Neutrophil (primary cell): ENCODE results near the gene SIAH2.

Experiments
- H3K27ac ChIP-seq: fragments of 200-600 bp; sonication (generic); 2 replicates; pipeline ENCODE4 v1.5.1; 2016; ENCODE audit warnings: mild to moderate bottlenecking, moderate library complexity
- H3K27me3 ChIP-seq: fragments of 200-600 bp; sonication (generic); 2 replicates; pipeline ENCODE4 v1.6.0; 2016; ENCODE audit warnings: mild to moderate bottlenecking
- H3K36me3 ChIP-seq: fragments of 200-600 bp; sonication (generic); 2 replicates; pipeline ENCODE4 v1.5.1; 2017
- H3K4me1 ChIP-seq, 2 experiments: fragments of 200-600 bp in 1 of 2; sonication (generic) in 1 of 2; 1 replicate in 1 of 2; 2 replicates in 1 of 2; pipeline versions ENCODE4 v1.5.1 to v1.6.1; 2013 to 2016; ENCODE audit warnings: low read depth in 1 of 2, low read length in 1 of 2, mild to moderate bottlenecking in 1 of 2, moderate library complexity in 1 of 2; ENCODE audit not compliant: control insufficient read depth in 1 of 2, insufficient read depth in 1 of 2
- H3K4me3 ChIP-seq, 2 experiments: fragments of 200-600 bp in 1 of 2; sonication (generic) in 1 of 2; 1 replicate in 1 of 2; 2 replicates in 1 of 2; pipeline ENCODE4 v1.5.1; 2013 to 2016; ENCODE audit warnings: low read depth in 1 of 2, low read length in 1 of 2, mild to moderate bottlenecking in 1 of 2, moderate library complexity in 1 of 2
- H3K9me3 ChIP-seq: fragments of 200-600 bp; sonication (generic); 2 replicates; pipeline ENCODE4 v1.5.1; 2016
- TF ChIP-seq, protein P1 (sequence below): fragments of 200-600 bp; sonication (generic); IDR thresholded peaks from 2 replicates; pipeline ENCODE4 v1.5.1; 2016; ENCODE audit warnings: antibody characterized with exemption

Gene SIAH2

DNA sequence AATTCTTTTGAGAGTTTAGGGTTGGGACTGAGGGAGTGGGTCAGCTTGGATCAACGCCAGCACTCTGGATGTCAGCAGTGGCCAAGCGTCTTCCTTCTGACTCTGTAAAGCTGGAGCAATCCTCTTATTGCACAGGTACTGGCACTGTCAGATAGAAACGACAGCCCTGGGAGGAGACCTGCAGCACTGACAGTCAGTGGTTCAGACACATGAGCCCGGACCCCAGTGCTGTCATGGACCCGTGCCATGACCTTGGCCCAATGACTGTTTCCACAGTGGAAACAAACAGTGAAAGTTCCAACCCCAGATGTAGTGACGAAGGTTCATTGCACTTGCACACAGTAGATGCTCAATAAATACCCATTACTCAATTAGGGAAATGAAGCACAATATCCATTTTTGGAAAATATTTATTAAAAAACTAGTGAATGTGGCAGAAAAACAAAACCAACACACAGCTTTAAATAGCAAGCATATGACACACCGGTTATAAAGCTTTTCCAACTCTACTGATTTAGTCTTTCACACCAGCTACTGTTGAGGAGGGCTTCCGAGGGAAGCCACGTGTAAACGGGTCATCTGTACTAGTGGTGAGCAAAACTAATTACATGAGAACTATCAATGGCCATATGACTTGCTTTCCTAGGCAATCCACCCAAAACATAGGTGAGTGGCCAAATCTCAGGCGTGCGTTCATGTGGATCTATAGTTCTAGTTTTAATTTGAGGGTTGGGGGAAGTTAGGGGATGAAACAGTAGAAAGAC, 22.1 kb downstream of the SIAH2 start:
- H3K9me3 ChIP-seq, result no peaks in the 10 kb centered on the region
- no peak overlapping the region for H3K27ac ChIP-seq
- TF ChIP-seq, protein P1, sequence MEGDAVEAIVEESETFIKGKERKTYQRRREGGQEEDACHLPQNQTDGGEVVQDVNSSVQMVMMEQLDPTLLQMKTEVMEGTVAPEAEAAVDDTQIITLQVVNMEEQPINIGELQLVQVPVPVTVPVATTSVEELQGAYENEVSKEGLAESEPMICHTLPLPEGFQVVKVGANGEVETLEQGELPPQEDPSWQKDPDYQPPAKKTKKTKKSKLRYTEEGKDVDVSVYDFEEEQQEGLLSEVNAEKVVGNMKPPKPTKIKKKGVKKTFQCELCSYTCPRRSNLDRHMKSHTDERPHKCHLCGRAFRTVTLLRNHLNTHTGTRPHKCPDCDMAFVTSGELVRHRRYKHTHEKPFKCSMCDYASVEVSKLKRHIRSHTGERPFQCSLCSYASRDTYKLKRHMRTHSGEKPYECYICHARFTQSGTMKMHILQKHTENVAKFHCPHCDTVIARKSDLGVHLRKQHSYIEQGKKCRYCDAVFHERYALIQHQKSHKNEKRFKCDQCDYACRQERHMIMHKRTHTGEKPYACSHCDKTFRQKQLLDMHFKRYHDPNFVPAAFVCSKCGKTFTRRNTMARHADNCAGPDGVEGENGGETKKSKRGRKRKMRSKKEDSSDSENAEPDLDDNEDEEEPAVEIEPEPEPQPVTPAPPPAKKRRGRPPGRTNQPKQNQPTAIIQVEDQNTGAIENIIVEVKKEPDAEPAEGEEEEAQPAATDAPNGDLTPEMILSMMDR, result no peak
- peaks cover 19 to 25% of the 10 kb centered on the region in 2 experiments for H3K4me1 ChIP-seq
- H3K36me3 ChIP-seq, result peaks cover 17% of the 10 kb centered on the region
- H3K4me3 ChIP-seq, result no peak overlapping the region
- no peaks in the 10 kb centered on the region for H3K27me3 ChIP-seq

DNA sequence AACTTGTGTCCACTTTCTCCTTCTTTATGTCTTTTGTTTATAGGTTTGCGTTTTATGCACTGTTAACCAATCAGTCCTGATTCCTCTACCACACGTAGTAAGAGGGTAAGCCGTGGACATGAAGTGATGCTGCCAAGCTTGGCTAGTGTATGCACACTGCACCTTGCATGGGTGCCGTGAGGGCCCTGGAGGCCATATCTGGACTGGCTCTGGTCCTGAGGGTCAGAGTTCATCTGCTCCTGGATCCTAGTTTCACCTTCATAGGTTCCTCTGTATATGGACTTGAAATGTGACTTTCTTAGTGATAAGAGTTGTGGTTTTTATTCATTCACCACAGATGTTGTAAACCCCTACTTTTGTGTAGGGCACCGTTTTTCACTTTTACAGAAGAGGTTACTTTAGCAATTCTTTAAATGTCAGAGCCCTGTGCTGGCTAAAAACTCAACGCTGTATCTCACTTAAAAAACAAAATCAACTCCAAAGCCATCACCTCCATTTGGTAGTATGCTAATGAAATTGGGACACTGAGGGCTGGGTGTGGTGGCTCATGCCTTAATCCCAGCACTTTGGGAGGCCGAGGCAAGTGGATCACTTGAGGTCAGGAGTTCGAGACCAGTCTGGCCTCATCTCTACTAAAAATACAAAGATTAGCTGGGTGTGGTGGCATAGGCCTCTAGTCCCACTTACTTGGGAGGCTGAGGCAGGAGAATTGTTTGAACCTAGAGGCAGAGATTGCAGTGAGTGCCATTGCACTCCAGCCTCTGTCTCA, 22.9 kb downstream of the SIAH2 start:
- Histone ChIP-seq H3K9me3 (no peaks in the 10 kb centered on the region), H3K27ac (peak overlapping the region; percentile 18), H3K36me3 (peaks cover 17% of the 10 kb centered on the region), H3K27me3 (no peaks in the 10 kb centered on the region), H3K4me3 (no peak overlapping the region), H3K4me1 (peaks cover 19 to 25% of the 10 kb centered on the region in 2 experiments)
- TF ChIP-seq, protein P1, result no peak

DNA sequence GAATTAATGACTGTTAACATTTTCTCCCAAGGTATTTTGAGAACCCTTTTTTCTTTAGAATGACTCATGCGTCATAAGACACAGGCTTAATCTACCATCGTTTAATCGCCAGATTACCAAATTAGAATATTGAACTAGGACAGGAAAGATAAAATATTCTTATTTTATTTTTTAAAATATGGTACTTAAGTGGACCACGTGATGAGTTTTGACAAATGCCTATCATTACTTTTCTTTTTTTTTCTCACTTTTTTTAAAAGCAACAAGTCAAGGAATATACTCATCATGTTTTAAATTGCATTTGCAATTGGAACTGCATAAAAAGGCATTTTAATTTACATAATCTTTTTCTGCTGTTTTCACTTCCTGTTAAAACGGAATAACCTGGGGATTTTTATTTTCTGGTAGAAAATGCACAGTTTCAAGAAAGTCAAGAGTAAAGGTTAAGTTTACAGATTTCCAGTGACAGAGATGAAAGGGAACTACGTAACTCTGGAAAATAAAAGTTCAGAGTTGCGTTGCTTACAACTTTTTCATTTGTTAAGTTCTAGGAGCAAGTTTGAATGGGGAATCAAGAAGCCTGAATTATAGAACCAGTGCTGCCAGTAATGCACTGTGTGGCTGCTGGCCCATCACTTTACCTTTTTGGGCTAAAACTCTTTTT, 23.6 kb downstream of the SIAH2 start:
- TF ChIP-seq, protein P1, result no peak
- Histone ChIP-seq H3K36me3 (peaks cover 17% of the 10 kb centered on the region), H3K27me3 (no peaks in the 10 kb centered on the region), H3K27ac (peak overlapping the region; percentile 18), H3K4me3 (no peak overlapping the region), H3K9me3 (no peaks in the 10 kb centered on the region), H3K4me1 (peaks cover 19 to 25% of the 10 kb centered on the region in 2 experiments)

DNA sequence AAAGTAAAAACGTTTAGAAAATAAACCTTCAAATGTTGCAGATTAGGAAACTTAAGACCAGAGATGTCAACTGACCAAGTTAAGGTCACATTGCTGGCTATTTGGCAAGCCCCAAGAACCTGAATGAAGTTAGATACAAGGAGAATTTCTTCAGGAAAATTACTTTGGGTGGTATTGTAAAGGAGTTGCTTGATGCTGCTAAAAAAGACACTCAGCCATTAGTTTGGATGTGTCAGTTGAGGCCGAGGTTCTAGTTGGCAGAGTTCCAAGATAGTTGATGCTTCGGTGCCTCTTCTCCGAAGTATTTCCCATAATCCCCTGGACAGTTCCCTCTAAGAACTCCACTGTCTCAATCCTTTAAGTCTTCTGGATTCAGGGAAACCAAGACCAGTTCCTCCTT, 24.3 kb downstream of the SIAH2 start:
- no peak overlapping the region for H3K4me3 ChIP-seq
- peak overlapping the region; percentile 57 for H3K27ac ChIP-seq
- H3K4me1 ChIP-seq, result peaks cover 19 to 25% of the 10 kb centered on the region in 2 experiments
- no peaks in the 10 kb centered on the region for H3K27me3 ChIP-seq
- TF ChIP-seq, protein P1, result no peak
- H3K36me3 ChIP-seq, result peaks cover 17% of the 10 kb centered on the region
- no peaks in the 10 kb centered on the region for H3K9me3 ChIP-seq

DNA sequence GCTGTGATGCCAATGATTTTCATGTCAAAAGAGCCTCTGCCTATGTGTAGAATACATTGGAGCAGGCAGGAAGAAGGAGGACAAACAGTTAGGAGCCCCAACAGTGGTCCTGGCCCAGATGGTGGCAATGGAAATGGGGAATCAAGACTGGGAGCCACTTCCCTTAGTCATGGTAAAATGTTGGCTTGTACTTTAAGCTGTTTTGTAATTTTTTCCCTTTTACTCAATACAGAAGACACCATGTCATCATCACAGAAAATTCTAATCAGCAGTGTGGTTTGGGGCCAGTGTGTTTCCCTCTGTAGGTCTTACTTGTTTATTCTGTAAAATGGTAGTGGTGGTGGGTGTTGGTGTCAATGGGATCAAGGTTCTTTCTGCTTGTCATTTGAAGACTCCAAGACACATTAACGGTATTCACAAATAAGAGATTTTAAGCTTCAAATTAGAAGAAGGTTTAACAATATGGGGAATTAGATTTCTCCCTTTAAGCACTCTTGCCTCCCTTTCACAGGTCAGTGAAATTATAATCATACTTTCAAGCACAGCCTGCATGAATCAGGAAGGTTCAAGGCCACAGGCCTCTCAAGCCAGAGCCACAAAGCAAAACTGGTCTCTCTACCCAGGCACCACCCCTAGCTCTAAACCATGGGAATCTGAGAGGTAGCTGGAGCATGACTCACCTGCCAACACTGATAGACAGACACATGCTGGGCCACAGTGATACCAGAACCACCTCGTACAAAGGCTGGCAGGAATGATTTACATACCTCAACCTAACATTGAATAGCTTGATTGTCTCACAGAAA, 24.9 kb downstream of the SIAH2 start:
- TF ChIP-seq, protein P1, result no peak
- no peaks in the 10 kb centered on the region for H3K27me3 ChIP-seq
- peaks cover 19 to 25% of the 10 kb centered on the region in 2 experiments for H3K4me1 ChIP-seq
- peaks cover 17% of the 10 kb centered on the region for H3K36me3 ChIP-seq
- no peak overlapping the region for H3K4me3 ChIP-seq
- peak overlapping the region; percentile 57 for H3K27ac ChIP-seq
- H3K9me3 ChIP-seq, result no peaks in the 10 kb centered on the region
